KMS-11 (cell line): ENCODE data around the gene SOSTDC1.

ENCODE experiments used
- H2AFZ ChIP-seq: fragments of 200-600 bp; sonication (generic); 2 replicates; pipeline ENCODE4 v1.6.1; 2016; ENCODE audit warnings: antibody characterized with exemption, mixed run types, low read depth
- H3K27ac ChIP-seq: fragments of 200-600 bp; sonication (generic); 2 replicates; pipeline ENCODE4 v1.6.1; 2016; ENCODE audit warnings: mild to moderate bottlenecking, mixed run types
- H3K27me3 ChIP-seq: fragments of 200-600 bp; sonication (generic); 2 replicates; pipeline ENCODE4 v1.6.1; 2017; ENCODE audit warnings: mild to moderate bottlenecking, low read depth, mixed run types, moderate library complexity; ENCODE audit not compliant: insufficient read depth
- H3K36me3 ChIP-seq: fragments of 200-600 bp; sonication (generic); 2 replicates; pipeline ENCODE4 v1.6.1; 2017; ENCODE audit warnings: mild to moderate bottlenecking, mixed run types; ENCODE audit not compliant: insufficient read depth
- H3K4me1 ChIP-seq: fragments of 200-600 bp; sonication (generic); 2 replicates; pipeline ENCODE4 v1.6.1; 2016; ENCODE audit warnings: mild to moderate bottlenecking, low read depth, mixed run types; ENCODE audit not compliant: poor library complexity, severe bottlenecking
- H3K4me2 ChIP-seq: fragments of 200-600 bp; sonication (generic); 2 replicates; pipeline ENCODE4 v1.7.0; 2016; ENCODE audit warnings: mild to moderate bottlenecking, mixed run types
- H3K4me3 ChIP-seq: fragments of 200-600 bp; sonication (generic); IDR thresholded peaks from 2 replicates; pipeline ENCODE4 v1.6.1; 2017; ENCODE audit warnings: low read depth, low read length, mixed read lengths; ENCODE audit not compliant: insufficient read depth
- H3K79me2 ChIP-seq: fragments of 200-600 bp; sonication (generic); 2 replicates; pipeline ENCODE4 v1.6.1; 2016; ENCODE audit warnings: low read depth, mixed run types; ENCODE audit not compliant: insufficient read depth
- H3K9ac ChIP-seq: fragments of 200-600 bp; sonication (generic); 2 replicates; pipeline ENCODE4 v1.6.1; 2016; ENCODE audit warnings: mild to moderate bottlenecking, mixed run types
- H4K20me1 ChIP-seq: fragments of 200-600 bp; sonication (generic); 2 replicates; pipeline ENCODE4 v1.6.1; 2016; ENCODE audit warnings: mild to moderate bottlenecking, mixed run types; ENCODE audit not compliant: insufficient read depth
- TF ChIP-seq, protein P1 (sequence below): fragments of 200-600 bp; sonication (generic); conservative IDR thresholded peaks from 2 replicates; pipeline ENCODE4 v1.6.1; 2017; ENCODE audit warnings: low read depth, mild to moderate bottlenecking, antibody characterized with exemption, low read length, moderate library complexity, mixed read lengths

Gene SOSTDC1

DNA sequence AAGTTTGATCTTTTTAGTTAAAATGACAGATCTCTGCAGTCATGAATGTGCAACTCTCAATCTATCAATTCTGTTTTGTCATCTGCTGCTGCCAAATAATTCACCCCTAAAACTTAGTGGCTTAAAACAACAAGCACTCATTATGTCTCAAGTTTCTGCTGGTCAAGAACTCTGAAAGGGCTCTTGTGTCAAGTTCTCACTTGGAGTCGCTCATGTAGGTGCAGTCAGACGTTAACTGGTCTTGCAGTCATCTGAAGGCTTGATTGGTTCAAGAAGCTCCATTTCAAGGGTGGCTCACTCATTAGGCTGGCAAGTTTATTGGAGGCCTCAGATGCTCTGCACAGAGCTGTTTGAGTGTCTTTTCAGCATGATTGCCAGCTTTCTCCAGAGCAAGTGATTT is 32.6 kb upstream of the SOSTDC1 start:
- Histone ChIP-seq H3K79me2 (no peaks in the 10 kb centered on the region), H3K4me1 (no peaks in the 10 kb centered on the region), H3K27ac (no peak overlapping the region), H3K4me3 (no peak overlapping the region), H2AFZ (no peak overlapping the region), H3K36me3 (no peaks in the 10 kb centered on the region), H3K27me3 (no peaks in the 10 kb centered on the region), H4K20me1 (no peaks in the 10 kb centered on the region), H3K9ac (no peak overlapping the region), H3K4me2 (no peak overlapping the region)
- TF ChIP-seq, protein P1, sequence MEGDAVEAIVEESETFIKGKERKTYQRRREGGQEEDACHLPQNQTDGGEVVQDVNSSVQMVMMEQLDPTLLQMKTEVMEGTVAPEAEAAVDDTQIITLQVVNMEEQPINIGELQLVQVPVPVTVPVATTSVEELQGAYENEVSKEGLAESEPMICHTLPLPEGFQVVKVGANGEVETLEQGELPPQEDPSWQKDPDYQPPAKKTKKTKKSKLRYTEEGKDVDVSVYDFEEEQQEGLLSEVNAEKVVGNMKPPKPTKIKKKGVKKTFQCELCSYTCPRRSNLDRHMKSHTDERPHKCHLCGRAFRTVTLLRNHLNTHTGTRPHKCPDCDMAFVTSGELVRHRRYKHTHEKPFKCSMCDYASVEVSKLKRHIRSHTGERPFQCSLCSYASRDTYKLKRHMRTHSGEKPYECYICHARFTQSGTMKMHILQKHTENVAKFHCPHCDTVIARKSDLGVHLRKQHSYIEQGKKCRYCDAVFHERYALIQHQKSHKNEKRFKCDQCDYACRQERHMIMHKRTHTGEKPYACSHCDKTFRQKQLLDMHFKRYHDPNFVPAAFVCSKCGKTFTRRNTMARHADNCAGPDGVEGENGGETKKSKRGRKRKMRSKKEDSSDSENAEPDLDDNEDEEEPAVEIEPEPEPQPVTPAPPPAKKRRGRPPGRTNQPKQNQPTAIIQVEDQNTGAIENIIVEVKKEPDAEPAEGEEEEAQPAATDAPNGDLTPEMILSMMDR: no peak

DNA sequence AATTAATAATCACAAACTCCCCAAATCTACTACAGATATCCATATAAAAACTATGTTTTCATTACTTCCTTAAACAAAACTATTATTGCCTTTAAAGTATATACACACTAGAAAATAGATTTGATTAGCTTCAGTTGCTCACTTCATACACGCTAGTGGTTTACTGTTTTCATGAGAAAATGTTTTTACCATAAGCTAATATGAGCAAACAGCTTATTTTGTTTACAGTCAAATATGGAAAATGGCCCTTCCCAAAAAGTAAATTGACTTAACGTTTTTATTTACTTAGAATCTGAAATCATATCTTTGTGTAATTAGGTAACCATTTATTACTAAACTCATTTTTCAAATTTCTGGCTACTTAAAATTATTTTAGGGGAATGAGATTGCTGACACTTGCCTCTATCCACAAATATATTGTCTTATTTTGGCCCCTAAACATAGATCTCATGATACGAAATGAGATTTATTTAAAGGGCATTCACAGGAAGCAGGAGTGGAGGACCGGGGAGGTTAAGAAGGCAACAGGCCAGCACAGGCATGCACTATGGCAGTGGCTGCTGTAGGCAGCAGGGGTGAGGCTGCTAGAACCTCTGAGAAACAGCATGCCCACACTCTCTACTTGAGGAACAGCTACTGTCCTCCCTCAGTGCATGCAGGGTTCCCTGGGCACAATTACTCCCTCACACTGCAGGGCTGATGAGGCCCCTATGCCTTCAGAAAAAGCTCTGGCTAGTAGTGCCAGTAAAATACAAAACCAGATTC is 29.6 kb upstream of the SOSTDC1 start:
- Histone ChIP-seq H3K79me2 (no peaks in the 10 kb centered on the region), H3K27me3 (no peaks in the 10 kb centered on the region), H3K4me2 (no peak overlapping the region), H4K20me1 (no peaks in the 10 kb centered on the region), H3K4me3 (no peak overlapping the region), H3K9ac (no peak overlapping the region), H3K36me3 (no peaks in the 10 kb centered on the region), H2AFZ (no peak overlapping the region), H3K27ac (no peak overlapping the region), H3K4me1 (no peaks in the 10 kb centered on the region)
- TF ChIP-seq, protein P1: no peak

DNA sequence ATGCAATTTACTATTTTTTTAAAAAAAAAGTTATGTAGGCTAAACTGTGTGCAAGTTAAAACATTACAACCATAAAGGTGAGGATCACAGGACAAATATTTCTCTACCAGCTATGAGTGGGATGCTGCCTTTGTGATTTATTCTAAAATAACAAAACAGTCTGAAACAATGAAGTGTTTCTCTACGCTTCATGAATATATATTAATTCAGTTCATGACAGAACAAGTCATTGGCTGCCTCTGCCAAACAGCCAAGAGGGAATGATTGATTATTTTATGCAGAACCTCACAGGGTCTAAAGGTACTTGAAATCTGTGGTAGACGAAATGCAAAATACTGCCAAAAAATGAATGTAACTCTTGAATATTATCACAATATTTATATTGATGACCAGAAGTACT is 29.0 kb upstream of the SOSTDC1 start:
- Histone ChIP-seq H3K27me3 (no peaks in the 10 kb centered on the region), H3K27ac (no peak overlapping the region), H3K4me2 (no peak overlapping the region), H4K20me1 (no peaks in the 10 kb centered on the region), H3K36me3 (no peaks in the 10 kb centered on the region), H2AFZ (no peak overlapping the region), H3K79me2 (no peaks in the 10 kb centered on the region), H3K4me3 (no peak overlapping the region), H3K9ac (no peak overlapping the region), H3K4me1 (no peaks in the 10 kb centered on the region)
- TF ChIP-seq, protein P1: no peak

DNA sequence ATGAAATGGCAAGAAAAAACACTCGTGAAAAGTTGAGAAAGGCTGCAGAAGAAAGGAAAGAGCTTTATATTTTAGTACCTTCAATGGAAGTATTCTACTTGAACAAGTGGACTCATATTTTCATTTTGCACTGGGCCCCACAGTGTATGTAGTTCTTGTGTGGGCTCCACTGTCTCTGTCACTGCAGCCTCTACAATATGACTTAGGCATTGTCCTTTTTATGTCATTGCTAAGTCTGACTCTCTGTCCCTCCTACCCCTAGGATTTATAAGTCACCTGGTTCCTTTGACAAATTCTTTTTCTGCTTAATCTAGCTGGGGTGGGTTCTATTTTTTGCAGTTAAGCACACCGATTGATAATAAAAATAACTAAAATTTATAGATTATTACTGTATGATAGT is 27.7 kb upstream of the SOSTDC1 start:
- Histone ChIP-seq H3K4me1 (no peaks in the 10 kb centered on the region), H3K9ac (no peak overlapping the region), H3K36me3 (no peaks in the 10 kb centered on the region), H2AFZ (no peak overlapping the region), H3K27me3 (no peaks in the 10 kb centered on the region), H4K20me1 (no peaks in the 10 kb centered on the region), H3K4me2 (no peak overlapping the region), H3K79me2 (no peaks in the 10 kb centered on the region), H3K4me3 (no peak overlapping the region), H3K27ac (no peak overlapping the region)
- TF ChIP-seq, protein P1: no peak
